HFF-Myc (cell line): Measurements from ENCODE around the gene DLX1.
A peak's percentile ranks its signal among the peaks of the same experiment; 100 is the strongest.

ENCODE experiments used
- DNase-seq: peaks from one replicate; pipeline ENCODE4 v3.0.0-alpha.2; 2011; ENCODE audit warnings: low read depth; ENCODE audit errors: extremely low read depth
- H3K4me3 ChIP-seq: replicated peaks from 2 replicates; pipeline ENCODE4 v1.5.1; 2011; ENCODE audit warnings: low read depth, mild to moderate bottlenecking, control low read depth, low read length
- CTCF ChIP-seq: IDR thresholded peaks from 2 replicates; pipeline ENCODE4 v1.5.1; 2012; ENCODE audit warnings: mild to moderate bottlenecking, low read depth, low read length, control low read depth; ENCODE audit errors: missing control alignments

The DLX1 gene

GRCh38 chr2:172100080-172100934 lies 15.0 kb downstream of the DLX1 start:
- TF ChIP-seq CTCF = no peak
- DNase-seq = no peak
- H3K4me3 ChIP-seq = peak overlapping the region; percentile 64

GRCh38 chr2:172100935-172101820 lies 15.9 kb downstream of the DLX1 start:
- DNase-seq = no peak
- no peak for TF ChIP-seq CTCF
- peak overlapping the region; percentile 64 for H3K4me3 ChIP-seq

GRCh38 chr2:172101821-172102390 lies 16.6 kb downstream of the DLX1 start:
- no peak for DNase-seq
- H3K4me3 ChIP-seq = peak overlapping the region; percentile 64
- no peak for TF ChIP-seq CTCF

- H3K4me3 ChIP-seq = peak within 1 kb of the TSS; percentile 64
- no peak for DNase-seq
- TF ChIP-seq CTCF = no peak
Measured at GRCh38 chr2:172102391-172103359, 17.4 kb downstream of the DLX1 start, which contains the start of gene DLX2. Gene DLX2, minus strand, starts transcription at chr2:172102900. Its CDS starts 362 bp downstream, at chr2:172102538.

- H3K4me3 ChIP-seq = peak overlapping the region; percentile 64
- no peak for DNase-seq
- TF ChIP-seq CTCF = peak; percentile 85
Measured at GRCh38 chr2:172103471-172104272, 18.4 kb downstream of the DLX1 start.
